ENCODE measurements around the gene SPECC1.
"Not testable (repeated sequence)": the region's sequence is repeated elsewhere in the genome, so short reads cannot be mapped to it uniquely, and the experiment has no call there.

Gene SPECC1

GRCh38 chr17:20074489-20074888 lies 65.3 kb downstream of the SPECC1 start:
- no peak overlapping the region for H3K4me3 Mint-ChIP-seq
- no peaks in the 10 kb centered on the region for H3K9me3 Mint-ChIP-seq
- H3K4me1 Mint-ChIP-seq, result peaks cover 29% of the 10 kb centered on the region
- ATAC-seq, result no peak
- DNase-seq, result no peak
- no peak overlapping the region for H3K27ac Mint-ChIP-seq
- no peaks in the 10 kb centered on the region for H3K27me3 Mint-ChIP-seq

GRCh38 chr17:20076137-20076536 lies 67.0 kb downstream of the SPECC1 start:
- DNase-seq, H3K9me3 Mint-ChIP-seq, H3K27ac Mint-ChIP-seq, ATAC-seq, H3K4me3 Mint-ChIP-seq, H3K27me3 Mint-ChIP-seq: not testable (repeated sequence)
- H3K4me1 Mint-ChIP-seq, result peaks cover 29% of the 10 kb centered on the region

- peaks cover 23% of the 10 kb centered on the region for H3K4me1 Mint-ChIP-seq
- ATAC-seq, result no peak
- H3K27ac Mint-ChIP-seq, result no peak overlapping the region
These were observed 69.0 kb downstream of the SPECC1 start for GRCh38 chr17:20077978-20078685.

GRCh38 chr17:20080513-20080912 lies 71.4 kb downstream of the SPECC1 start:
- no peak for DNase-seq
- Mint-ChIP-seq H3K9me3 (no peaks in the 10 kb centered on the region), H3K27me3 (no peaks in the 10 kb centered on the region), H3K27ac (no peak overlapping the region), H3K4me1 (peaks cover 4% of the 10 kb centered on the region), H3K4me3 (no peak overlapping the region)
- no peak for ATAC-seq

More at GRCh38 chr17:20077978-20078685, 69.0 kb downstream of the SPECC1 start:
- H3K27me3 Mint-ChIP-seq, result no peaks in the 10 kb centered on the region
- no peak overlapping the region for H3K4me3 Mint-ChIP-seq
- DNase-seq, result no peak
- no peaks in the 10 kb centered on the region for H3K9me3 Mint-ChIP-seq

- Mint-ChIP-seq H3K27ac (no peak overlapping the region), H3K4me3 (no peak overlapping the region), H3K27me3 (no peaks in the 10 kb centered on the region), H3K4me1 (peaks cover 1% of the 10 kb centered on the region), H3K9me3 (no peaks in the 10 kb centered on the region)
- DNase-seq (no peak), ATAC-seq (no peak)
These were observed 74.1 kb downstream of the SPECC1 start for GRCh38 chr17:20083156-20083859.

- Mint-ChIP-seq H3K4me1 (no peaks in the 10 kb centered on the region), H3K9me3 (no peaks in the 10 kb centered on the region), H3K27ac (peak overlapping the region in 1 of 2 donors; percentile 7), H3K27me3 (no peaks in the 10 kb centered on the region), H3K4me3 (no peak overlapping the region)
- ATAC-seq (no peak), DNase-seq (no peak)
These were observed 75.6 kb downstream of the SPECC1 start for GRCh38 chr17:20084621-20085282.

- Mint-ChIP-seq H3K4me3 (no peak overlapping the region), H3K27me3 (no peaks in the 10 kb centered on the region), H3K4me1 (peaks cover 6% of the 10 kb centered on the region), H3K27ac (peak overlapping the region in 1 of 2 donors; percentile 7), H3K9me3 (no peaks in the 10 kb centered on the region)
- DNase-seq, result no peak
- no peak for ATAC-seq
These were observed 76.2 kb downstream of the SPECC1 start for GRCh38 chr17:20085283-20085845.

- H3K27me3 Mint-ChIP-seq, result no peaks in the 10 kb centered on the region
These were observed 77.4 kb downstream of the SPECC1 start for GRCh38 chr17:20086416-20087076.

GRCh38 chr17:20087538-20088250 lies 78.5 kb downstream of the SPECC1 start:
- Mint-ChIP-seq H3K4me1 (peaks cover 8% of the 10 kb centered on the region), H3K27ac (no peak overlapping the region), H3K9me3 (no peaks in the 10 kb centered on the region), H3K27me3 (no peaks in the 10 kb centered on the region), H3K4me3 (no peak overlapping the region)
- DNase-seq (no peak), ATAC-seq (no peak)

More at GRCh38 chr17:20086416-20087076, 77.4 kb downstream of the SPECC1 start:
- H3K27ac Mint-ChIP-seq, result no peak overlapping the region
- H3K9me3 Mint-ChIP-seq, result no peaks in the 10 kb centered on the region
- peaks cover 8% of the 10 kb centered on the region for H3K4me1 Mint-ChIP-seq
- H3K4me3 Mint-ChIP-seq, result no peak overlapping the region
- DNase-seq (no peak), ATAC-seq (no peak)

GRCh38 chr17:20089756-20090547 lies 80.8 kb downstream of the SPECC1 start:
- no peak for ATAC-seq
- Mint-ChIP-seq H3K4me1 (peaks cover 8% of the 10 kb centered on the region), H3K4me3 (no peak overlapping the region), H3K9me3 (no peaks in the 10 kb centered on the region), H3K27ac (peak overlapping the region; percentile 8 to 27), H3K27me3 (no peaks in the 10 kb centered on the region)
- DNase-seq, result no peak

GRCh38 chr17:20091174-20092029 lies 82.2 kb downstream of the SPECC1 start:
- no peak for DNase-seq
- no peak overlapping the region for H3K27ac Mint-ChIP-seq
- no peak for ATAC-seq
- H3K27me3 Mint-ChIP-seq, result no peaks in the 10 kb centered on the region
- H3K4me1 Mint-ChIP-seq, result peaks cover 8% of the 10 kb centered on the region
- H3K4me3 Mint-ChIP-seq, result no peak overlapping the region
- H3K9me3 Mint-ChIP-seq, result no peaks in the 10 kb centered on the region

- Mint-ChIP-seq H3K27me3 (no peaks in the 10 kb centered on the region), H3K4me1 (peaks cover 8% of the 10 kb centered on the region), H3K4me3 (no peak overlapping the region), H3K9me3 (no peaks in the 10 kb centered on the region), H3K27ac (no peak overlapping the region)
- no peak for DNase-seq
- ATAC-seq, result no peak
These were observed 83.2 kb downstream of the SPECC1 start for GRCh38 chr17:20092261-20092867.

- Mint-ChIP-seq H3K4me1 (peaks cover 8% of the 10 kb centered on the region), H3K4me3 (no peak overlapping the region), H3K27me3 (no peaks in the 10 kb centered on the region), H3K9me3 (no peaks in the 10 kb centered on the region), H3K27ac (peak overlapping the region; percentile 20)
- DNase-seq (no peak), ATAC-seq (no peak)
These were observed 83.9 kb downstream of the SPECC1 start for GRCh38 chr17:20092973-20093626.
